GM20000 (cell line): Measurements from ENCODE around the gene PLET1.

Experiments used
- DNase-seq: peaks from one replicate; pipeline ENCODE4 v3.0.0; 2012; ENCODE audit warnings: low spot score
- TF ChIP-seq, protein P1 (sequence below): IDR thresholded peaks from 2 replicates; pipeline ENCODE4 v1.5.1; 2012; ENCODE audit warnings: mild to moderate bottlenecking, control low read depth; ENCODE audit errors: extremely low read depth, missing control alignments

PLET1 gene

GRCh38 chr11:112222303-112222702 is 38.4 kb downstream of the PLET1 start:
- TF ChIP-seq, protein P1, sequence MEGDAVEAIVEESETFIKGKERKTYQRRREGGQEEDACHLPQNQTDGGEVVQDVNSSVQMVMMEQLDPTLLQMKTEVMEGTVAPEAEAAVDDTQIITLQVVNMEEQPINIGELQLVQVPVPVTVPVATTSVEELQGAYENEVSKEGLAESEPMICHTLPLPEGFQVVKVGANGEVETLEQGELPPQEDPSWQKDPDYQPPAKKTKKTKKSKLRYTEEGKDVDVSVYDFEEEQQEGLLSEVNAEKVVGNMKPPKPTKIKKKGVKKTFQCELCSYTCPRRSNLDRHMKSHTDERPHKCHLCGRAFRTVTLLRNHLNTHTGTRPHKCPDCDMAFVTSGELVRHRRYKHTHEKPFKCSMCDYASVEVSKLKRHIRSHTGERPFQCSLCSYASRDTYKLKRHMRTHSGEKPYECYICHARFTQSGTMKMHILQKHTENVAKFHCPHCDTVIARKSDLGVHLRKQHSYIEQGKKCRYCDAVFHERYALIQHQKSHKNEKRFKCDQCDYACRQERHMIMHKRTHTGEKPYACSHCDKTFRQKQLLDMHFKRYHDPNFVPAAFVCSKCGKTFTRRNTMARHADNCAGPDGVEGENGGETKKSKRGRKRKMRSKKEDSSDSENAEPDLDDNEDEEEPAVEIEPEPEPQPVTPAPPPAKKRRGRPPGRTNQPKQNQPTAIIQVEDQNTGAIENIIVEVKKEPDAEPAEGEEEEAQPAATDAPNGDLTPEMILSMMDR: no peak
- DNase-seq: no peak

DNA sequence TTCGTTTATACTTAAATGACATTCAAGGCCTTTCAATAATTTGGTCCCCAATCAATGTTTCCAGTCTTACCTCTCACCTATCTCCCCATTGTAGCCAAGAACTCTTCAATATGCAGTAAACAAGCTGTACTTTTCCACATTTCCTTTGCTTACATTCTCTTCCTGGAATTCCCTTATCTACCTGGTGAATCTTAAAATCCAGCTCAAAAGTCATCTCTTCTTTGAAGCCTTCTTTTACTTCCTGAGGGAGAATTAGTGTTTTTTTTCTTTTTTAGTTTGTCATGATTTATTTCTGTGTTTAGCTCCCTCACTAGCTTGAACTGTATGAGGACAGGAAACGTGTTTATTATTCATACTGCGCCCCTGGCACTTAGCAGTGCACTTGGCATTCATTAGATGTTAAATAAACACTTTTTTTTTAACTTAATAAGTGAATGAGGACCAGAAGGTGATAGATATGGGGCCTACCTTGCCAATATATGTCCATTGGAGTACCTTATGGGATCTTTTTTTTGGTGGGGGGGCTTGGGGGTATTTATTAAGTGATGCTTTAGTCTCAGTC is 39.3 kb downstream of the PLET1 start:
- TF ChIP-seq, protein P1: no peak
- DNase-seq: no peak

- TF ChIP-seq, protein P1: peak; percentile 67
- DNase-seq: peak; percentile 80
Measured at GRCh38 chr11:112219476-112220232, 41.0 kb downstream of the PLET1 start.

GRCh38 chr11:112216561-112217105 is 44.0 kb downstream of the PLET1 start:
- DNase-seq: no peak
- TF ChIP-seq, protein P1: no peak

DNA sequence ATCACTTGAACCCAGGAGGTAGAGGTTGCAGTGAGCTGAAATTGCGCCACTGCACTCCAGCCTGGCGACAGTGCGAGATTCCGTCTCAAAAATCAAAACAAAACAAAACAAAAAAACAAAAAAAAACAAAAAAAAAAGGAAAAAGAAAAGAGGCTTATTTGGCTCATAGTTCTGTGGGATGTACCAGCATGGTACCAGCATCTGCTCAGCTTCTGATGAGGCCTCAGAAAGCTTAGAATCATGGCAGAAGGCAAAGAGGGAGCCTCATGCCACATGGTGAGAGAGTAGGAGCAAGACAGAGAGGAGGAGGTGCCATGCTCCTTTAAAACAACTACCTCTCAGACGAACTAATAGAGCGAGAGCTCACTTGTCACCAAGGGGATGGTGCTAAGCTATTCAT is 45.0 kb downstream of the PLET1 start:
- DNase-seq: no peak
- TF ChIP-seq, protein P1: no peak

DNA sequence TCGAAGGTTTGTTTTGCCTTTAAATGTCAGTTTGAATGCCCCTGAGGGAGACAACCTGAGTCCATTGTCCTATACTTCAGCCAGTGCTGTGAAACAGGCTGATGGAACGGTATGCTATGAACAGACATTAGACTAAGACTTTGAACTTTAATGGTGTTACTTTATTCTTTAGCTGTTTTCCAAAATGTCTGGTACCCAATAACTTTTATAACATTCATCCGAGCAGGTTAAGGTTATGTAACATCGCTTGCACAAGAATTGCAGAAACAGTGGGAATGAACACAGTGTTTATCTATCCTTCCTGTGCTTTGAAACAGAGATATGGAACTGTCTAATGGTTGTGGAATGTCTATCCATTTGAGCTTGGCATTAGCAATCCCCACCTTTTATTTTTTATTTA is 46.9 kb downstream of the PLET1 start:
- TF ChIP-seq, protein P1: no peak
- no peak for DNase-seq

- no peak for DNase-seq
- TF ChIP-seq, protein P1: no peak
Measured at GRCh38 chr11:112212710-112213109, 48.0 kb downstream of the PLET1 start.
